Panc1 (cell line): Measurements from ENCODE around the gene FRMD4A. TPM values are rescaled to one million over a fixed set of nuclear protein-coding genes. Genes with fewer than 3 reads are reported as not detected.

Experiments used
- ATAC-seq: fragments of 200-7000 bp; cut with Tn5 transposase; 2 replicates; pipeline ENCODE4 v1.9.1; 2020; ENCODE audit warnings: mild to moderate bottlenecking, moderate library complexity
- BruUV-seq: library from RNA; stranded (reverse); fragments of 400-500 nt; replicated peaks from 2 replicates; lab custom pipeline; 2021; lab: Mats Ljungman, UMichigan
- CTCF ChIA-PET: fragments of 300-600 bp; sonication (Branson Sonifier 250); formaldehyde crosslinking; loops from one replicate; lab custom pipeline; 2022; ENCODE audit warnings: antibody characterized with exemption; lab: Charles Lee
- POLR2A ChIA-PET: fragments of 300-600 bp; sonication (Branson Sonifier 250); formaldehyde crosslinking; loops from one replicate; lab custom pipeline; 2022; ENCODE audit warnings: antibody characterized with exemption; lab: Charles Lee
- DNase-seq: peaks from one replicate; pipeline ENCODE4 v3.0.0-alpha.2; 2010; ENCODE audit warnings: low read depth, low spot score
- H3K27ac ChIP-seq: 2 replicates; pipeline ENCODE4 v1.5.1; 2011; ENCODE audit warnings: mild to moderate bottlenecking, low read length, inconsistent platforms
- H3K27me3 ChIP-seq: fragments of 200-500 bp; sonication (Bioruptor generic); 2 replicates; pipeline ENCODE4 v1.6.0; 2014; ENCODE audit warnings: low read length, inconsistent platforms; ENCODE audit not compliant: control insufficient read depth, insufficient read depth
- H3K36me3 ChIP-seq: fragments of 200-500 bp; sonication (Bioruptor generic); 2 replicates; pipeline ENCODE4 v1.5.1; 2014; ENCODE audit warnings: inconsistent platforms, mild to moderate bottlenecking, low read length, moderate library complexity; ENCODE audit not compliant: control insufficient read depth, insufficient read depth
- H3K4me1 ChIP-seq: 2 replicates; pipeline ENCODE4 v1.5.1; 2011; ENCODE audit warnings: inconsistent platforms, mild to moderate bottlenecking, low read length, moderate library complexity; ENCODE audit not compliant: control insufficient read depth, insufficient read depth
- H3K4me3 ChIP-seq, 2 experiments: 2 replicates each; pipeline ENCODE4 v1.5.1; 2011 to 2012; ENCODE audit warnings: low read depth in 2 of 2, low read length in 2 of 2, mild to moderate bottlenecking in 2 of 2, inconsistent platforms in 1 of 2, moderate library complexity in 1 of 2
- H3K9me3 ChIP-seq: fragments of 200-500 bp; sonication (Bioruptor generic); 2 replicates; pipeline ENCODE4 v1.5.1; 2014; ENCODE audit warnings: low read depth, mild to moderate bottlenecking, inconsistent platforms, low read length, moderate library complexity; ENCODE audit not compliant: control insufficient read depth, insufficient read depth
- POLR2AphosphoS5 ChIP-seq: IDR thresholded peaks from 2 replicates; pipeline ENCODE4 v1.6.1; 2012; ENCODE audit warnings: mild to moderate bottlenecking, low read depth, low read length, moderate library complexity
- REST ChIP-seq, 2 experiments: IDR thresholded peaks; 2 replicates each; pipeline ENCODE4 v1.6.1; 2011 to 2012; ENCODE audit warnings: low read depth in 2 of 2, control low read depth in 1 of 2, low read length in 1 of 2, mild to moderate bottlenecking in 1 of 2, moderate library complexity in 1 of 2; ENCODE audit not compliant: insufficient read depth in 1 of 2
- SIN3A ChIP-seq: IDR thresholded peaks from 2 replicates; pipeline ENCODE4 v1.6.1; 2012; ENCODE audit warnings: low read depth, mild to moderate bottlenecking, low read length, moderate library complexity, borderline replicate concordance; ENCODE audit not compliant: insufficient read depth
- TCF7L2 ChIP-seq: IDR thresholded peaks from 2 replicates; pipeline ENCODE4 v1.6.1; 2011; ENCODE audit warnings: mild to moderate bottlenecking, low read depth, low read length, inconsistent platforms
- in situ Hi-C: cut with HindIII; loops from 2 replicates; pipeline ENCODE4 v1.10.0; 2016; ENCODE audit warnings: low sequenced_read_pairs, low pct_unique_long_range_greater_than_20kb
- intact Hi-C: fragments of 100-400 bp; cut with micrococcal nuclease; formaldehyde crosslinking; loops from one replicate; pipeline ENCODE4 v1.10.0; 2022; ENCODE audit not compliant: unreplicated experiment
- total RNA-seq: library from RNA; stranded (reverse); gene quantifications from one replicate; pipeline ENCODE4 v1.2.1, GENCODE V29; 2021; ENCODE audit not compliant: unreplicated experiment
- TF ChIP-seq, protein P1 (sequence below): fragments of 450-650 bp; IDR thresholded peaks from 2 replicates; pipeline ENCODE4 v1.5.1; 2017; ENCODE audit warnings: mild to moderate bottlenecking

Gene FRMD4A
- total RNA-seq, 1 experiment from 2014 or later: 7.1 TPM

DNA sequence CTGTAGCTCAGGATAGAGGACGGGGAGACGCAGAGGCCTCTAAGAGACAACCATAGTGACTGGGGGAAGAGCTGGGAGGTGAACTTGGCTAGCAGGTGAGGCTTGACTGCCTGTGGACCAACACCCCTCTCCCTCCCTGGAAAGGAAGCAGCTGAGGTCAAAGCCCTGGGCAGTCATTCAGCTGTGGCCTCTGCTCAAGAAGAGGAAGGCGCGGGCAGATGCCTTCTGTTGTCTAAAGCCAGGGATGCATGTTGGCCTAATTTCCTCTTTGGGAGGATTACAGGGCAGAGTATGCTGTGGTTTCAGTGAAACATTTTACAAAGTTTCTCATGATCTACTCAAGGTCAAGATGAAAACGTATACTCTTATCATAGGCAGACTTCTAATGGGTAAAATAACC, 416.8 kb downstream of the FRMD4A start:
- BruUV-seq: no TSS peak
- ChIA-PET POLR2A (no interaction called here), CTCF (no interaction called here)

GRCh38 chr10:13911821-13912520, 418.8 kb downstream of the FRMD4A start:
- intact Hi-C loops (no loop called here), in situ Hi-C loops (no loop called here)
- BruUV-seq: no TSS peak
- Histone ChIP-seq H3K36me3 (no peaks in the 10 kb centered on the region), H3K4me3 (no peak overlapping the region), H3K27me3 (no peaks in the 10 kb centered on the region), H3K4me1 (no peaks in the 10 kb centered on the region), H3K27ac (no peak overlapping the region), H3K9me3 (no peaks in the 10 kb centered on the region)
- no peak for DNase-seq
- ATAC-seq: no peak
- POLR2A ChIA-PET: no interaction called here
- CTCF ChIA-PET: no interaction called here
- TF ChIP-seq POLR2AphosphoS5 (no peak), SIN3A (no peak), REST (IDR thresholded peaks at IDR 0.05; ENCODE audit: insufficient read depth in 1 of 2, low read depth in 2 of 2, low read length in 1 of 2) (no peak), TCF7L2 (no peak)
- TF ChIP-seq, protein P1, sequence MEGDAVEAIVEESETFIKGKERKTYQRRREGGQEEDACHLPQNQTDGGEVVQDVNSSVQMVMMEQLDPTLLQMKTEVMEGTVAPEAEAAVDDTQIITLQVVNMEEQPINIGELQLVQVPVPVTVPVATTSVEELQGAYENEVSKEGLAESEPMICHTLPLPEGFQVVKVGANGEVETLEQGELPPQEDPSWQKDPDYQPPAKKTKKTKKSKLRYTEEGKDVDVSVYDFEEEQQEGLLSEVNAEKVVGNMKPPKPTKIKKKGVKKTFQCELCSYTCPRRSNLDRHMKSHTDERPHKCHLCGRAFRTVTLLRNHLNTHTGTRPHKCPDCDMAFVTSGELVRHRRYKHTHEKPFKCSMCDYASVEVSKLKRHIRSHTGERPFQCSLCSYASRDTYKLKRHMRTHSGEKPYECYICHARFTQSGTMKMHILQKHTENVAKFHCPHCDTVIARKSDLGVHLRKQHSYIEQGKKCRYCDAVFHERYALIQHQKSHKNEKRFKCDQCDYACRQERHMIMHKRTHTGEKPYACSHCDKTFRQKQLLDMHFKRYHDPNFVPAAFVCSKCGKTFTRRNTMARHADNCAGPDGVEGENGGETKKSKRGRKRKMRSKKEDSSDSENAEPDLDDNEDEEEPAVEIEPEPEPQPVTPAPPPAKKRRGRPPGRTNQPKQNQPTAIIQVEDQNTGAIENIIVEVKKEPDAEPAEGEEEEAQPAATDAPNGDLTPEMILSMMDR: no peak

More for the DNA sequence above, 416.8 kb downstream of the FRMD4A start:
- DNase-seq: no peak
- Histone ChIP-seq H3K27ac (no peak overlapping the region), H3K27me3 (no peaks in the 10 kb centered on the region), H3K4me1 (no peaks in the 10 kb centered on the region), H3K9me3 (no peaks in the 10 kb centered on the region), H3K4me3 (no peak overlapping the region), H3K36me3 (no peaks in the 10 kb centered on the region)
- intact Hi-C loops: no loop called here
- TF ChIP-seq POLR2AphosphoS5 (no peak), REST (IDR thresholded peaks at IDR 0.05; ENCODE audit: insufficient read depth in 1 of 2, low read depth in 2 of 2, low read length in 1 of 2) (no peak), TCF7L2 (no peak)
- TF ChIP-seq, protein P1: no peak
- in situ Hi-C loops: no loop called here
- ATAC-seq: no peak
